ENCODE results near the gene FMNL1. TPM values are rescaled to one million over a fixed set of nuclear protein-coding genes. Genes with fewer than 3 reads are reported as not detected.
A peak's percentile ranks its signal among the peaks of the same experiment; 100 is the strongest.

Gene FMNL1
- polyA plus RNA-seq, 1 experiment = 1.1 TPM

DNA sequence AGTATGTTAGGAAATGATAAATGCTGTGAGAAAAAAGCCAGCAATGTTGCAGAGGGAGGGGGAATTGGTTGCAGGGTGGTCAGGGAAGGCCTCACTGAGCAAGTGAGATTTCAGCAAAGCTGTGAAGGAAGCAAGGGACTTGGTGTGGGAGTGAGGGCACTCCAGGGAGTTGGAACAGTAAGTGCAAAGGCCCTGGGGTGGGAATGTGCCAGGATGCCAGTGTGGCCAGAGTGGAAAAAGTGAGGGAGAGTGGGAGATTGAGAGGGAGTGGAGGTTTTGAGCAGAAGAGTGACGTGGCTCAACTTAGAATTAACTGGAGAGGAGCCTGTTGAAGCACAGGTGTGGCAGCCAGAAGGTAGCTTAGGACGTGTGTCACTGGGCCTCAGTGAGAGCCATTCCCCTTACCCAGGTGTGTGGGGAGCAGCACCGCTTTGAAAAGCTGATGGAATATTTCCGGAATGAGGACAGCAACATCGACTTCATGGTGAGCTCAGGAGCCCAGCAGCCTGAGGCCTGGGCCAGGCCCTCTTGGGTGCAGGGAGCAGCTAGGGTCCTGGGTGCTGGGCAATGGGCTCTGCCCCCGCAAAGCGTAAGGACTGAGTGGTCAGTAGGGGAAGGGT lies 16.6 kb downstream of the FMNL1 start:
- no peak for DNase-seq (ENCODE audit: low read depth, low spot score)
- no peak for TF ChIP-seq CTCF (IDR thresholded peaks at IDR 0.05; ENCODE audit: low read depth, low read length)
- POLR2A ChIA-PET = no interaction called here
- CTCF ChIA-PET = interaction anchor here (1.0 to 1.1 kb wide), 2 partner anchors 20 to 103 kb away, joined by 5 to 12 read pairs; partner anchors contain the start of gene ACBD4
- Histone ChIP-seq H3K9me3 (ENCODE audit: control insufficient read depth, insufficient read depth, low read length) (no peaks in the 10 kb centered on the region; the same call in 1 of the 2 replicates), H3K4me3 (ENCODE audit: low read depth, low read length) (no peak overlapping the region), H3K27ac (ENCODE audit: low read depth, low read length) (no peak overlapping the region), H3K27me3 (ENCODE audit: control insufficient read depth, insufficient read depth, low read length) (peaks cover 20% of the 10 kb centered on the region)

- POLR2A ChIA-PET = no interaction called here
- peak overlapping the region; percentile 41; the same call in 1 of the 2 replicates for H3K4me3 ChIP-seq (ENCODE audit: low read depth, low read length)
- H3K27me3 ChIP-seq (ENCODE audit: control insufficient read depth, insufficient read depth, low read length) = peaks cover 17% of the 10 kb centered on the region
- H3K27ac ChIP-seq (ENCODE audit: low read depth, low read length) = no peak overlapping the region
- CTCF ChIA-PET = interaction anchor here (0.5 to 3.3 kb wide), 6 partner anchors 11 to 144 kb away, joined by 3 to 11 read pairs (median 3); partner anchors contain the start of gene ACBD4
- no peak for DNase-seq (ENCODE audit: low read depth, low spot score)
- H3K9me3 ChIP-seq (ENCODE audit: control insufficient read depth, insufficient read depth, low read length) = no peaks in the 10 kb centered on the region; the same call in 1 of the 2 replicates
- TF ChIP-seq CTCF (IDR thresholded peaks at IDR 0.05; ENCODE audit: low read depth, low read length) = no peak
Observed at GRCh38 chr17:45240905-45241327, 19.2 kb downstream of the FMNL1 start.

DNA sequence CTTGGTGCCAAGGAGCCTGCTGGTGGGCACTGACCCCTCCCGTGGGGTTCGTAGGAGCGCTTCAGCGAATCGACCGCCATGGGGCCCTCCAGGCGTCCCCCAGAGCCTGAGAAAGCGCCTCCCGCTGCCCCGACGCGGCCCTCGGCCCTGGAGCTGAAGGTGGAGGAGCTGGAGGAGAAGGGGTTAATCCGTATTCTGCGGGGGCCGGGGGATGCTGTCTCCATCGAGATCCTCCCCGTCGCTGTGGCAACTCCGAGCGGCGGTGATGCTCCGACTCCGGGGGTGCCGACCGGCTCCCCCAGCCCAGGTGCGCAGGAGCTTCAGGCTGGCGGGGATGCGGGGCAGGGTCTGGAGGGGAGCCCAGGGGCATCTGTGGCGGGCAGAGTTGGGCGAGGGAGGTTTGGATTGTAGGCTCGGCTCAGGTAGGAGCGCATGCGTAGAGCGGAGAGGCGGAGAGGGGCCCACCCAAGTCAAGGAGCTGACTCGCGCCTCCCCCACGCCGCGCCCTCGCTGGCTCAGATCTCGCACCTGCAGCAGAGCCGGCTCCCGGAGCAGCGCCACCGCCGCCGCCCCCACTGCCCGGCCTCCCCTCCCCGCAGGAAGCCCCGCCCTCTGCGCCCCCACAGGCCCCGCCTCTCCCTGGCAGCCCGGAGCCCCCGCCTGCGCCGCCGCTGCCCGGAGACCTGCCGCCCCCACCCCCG lies 19.8 kb downstream of the FMNL1 start:
- Histone ChIP-seq H3K4me3 (ENCODE audit: low read depth, low read length) (peak overlapping the region; percentile 41), H3K9me3 (ENCODE audit: control insufficient read depth, insufficient read depth, low read length) (no peaks in the 10 kb centered on the region; the same call in 1 of the 2 replicates), H3K27me3 (ENCODE audit: control insufficient read depth, insufficient read depth, low read length) (peaks cover 14% of the 10 kb centered on the region), H3K27ac (ENCODE audit: low read depth, low read length) (no peak overlapping the region)
- no peak for DNase-seq (ENCODE audit: low read depth, low spot score)
- POLR2A ChIA-PET = no interaction called here
- CTCF ChIA-PET = interaction anchor here (0.5 to 3.3 kb wide), 5 partner anchors 12 to 176 kb away, joined by 3 to 11 read pairs (median 3); partner anchors contain the start of gene ACBD4
- no peak for TF ChIP-seq CTCF (IDR thresholded peaks at IDR 0.05; ENCODE audit: low read depth, low read length)

DNA sequence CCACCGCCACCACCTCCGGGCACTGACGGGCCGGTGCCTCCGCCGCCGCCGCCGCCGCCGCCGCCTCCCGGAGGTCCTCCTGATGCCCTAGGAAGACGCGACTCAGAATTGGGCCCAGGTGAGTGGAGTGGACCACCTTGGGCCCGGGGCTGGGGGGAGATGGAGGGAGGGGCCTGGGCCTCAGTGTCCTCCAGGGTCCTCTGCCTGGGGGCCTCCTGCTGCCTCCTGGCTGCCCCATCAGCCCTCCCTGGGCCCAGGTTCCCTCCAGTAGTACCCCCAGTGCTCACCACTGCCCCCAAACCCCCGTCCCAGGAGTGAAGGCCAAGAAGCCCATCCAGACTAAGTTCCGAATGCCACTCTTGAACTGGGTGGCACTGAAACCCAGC lies 20.3 kb downstream of the FMNL1 start:
- TF ChIP-seq CTCF (IDR thresholded peaks at IDR 0.05; ENCODE audit: low read depth, low read length) = no peak
- ChIA-PET CTCF (interaction anchor here (0.5 to 3.3 kb wide), 4 partner anchors 12 to 176 kb away, joined by 3 to 11 read pairs (median 4); partner anchors contain the start of gene ACBD4), POLR2A (no interaction called here)
- Histone ChIP-seq H3K27me3 (ENCODE audit: control insufficient read depth, insufficient read depth, low read length) (peaks cover 14% of the 10 kb centered on the region), H3K27ac (ENCODE audit: low read depth, low read length) (peak overlapping the region; percentile 21), H3K4me3 (ENCODE audit: low read depth, low read length) (no peak overlapping the region), H3K9me3 (ENCODE audit: control insufficient read depth, insufficient read depth, low read length) (no peaks in the 10 kb centered on the region; the same call in 1 of the 2 replicates)
- DNase-seq (ENCODE audit: low read depth, low spot score) = no peak

DNA sequence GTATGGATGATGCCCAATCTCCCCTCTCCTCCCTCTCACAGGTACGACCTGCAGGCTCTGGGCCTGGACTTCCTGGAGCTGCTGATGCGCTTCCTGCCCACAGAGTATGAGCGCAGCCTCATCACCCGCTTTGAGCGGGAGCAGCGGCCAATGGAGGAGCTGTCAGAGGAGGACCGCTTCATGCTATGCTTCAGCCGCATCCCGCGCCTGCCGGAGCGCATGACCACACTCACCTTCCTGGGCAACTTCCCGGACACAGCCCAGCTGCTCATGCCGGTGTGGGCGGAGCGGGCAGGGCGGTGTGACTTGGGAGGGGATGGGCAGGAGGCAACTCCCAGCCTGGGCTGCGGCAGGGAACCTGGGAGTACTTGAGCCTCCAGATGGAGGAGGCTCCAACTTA lies 22.1 kb downstream of the FMNL1 start:
- no peak for TF ChIP-seq CTCF (IDR thresholded peaks at IDR 0.05; ENCODE audit: low read depth, low read length)
- DNase-seq (ENCODE audit: low read depth, low spot score) = no peak
- CTCF ChIA-PET = interaction anchor here (3.3 kb wide), 1 partner anchor 108 kb away, joined by 11 read pairs; the partner anchor contains the start of gene ACBD4
- Histone ChIP-seq H3K4me3 (ENCODE audit: low read depth, low read length) (no peak overlapping the region), H3K27ac (ENCODE audit: low read depth, low read length) (no peak overlapping the region), H3K27me3 (ENCODE audit: control insufficient read depth, insufficient read depth, low read length) (peaks cover 14% of the 10 kb centered on the region), H3K9me3 (ENCODE audit: control insufficient read depth, insufficient read depth, low read length) (peaks cover 2% of the 10 kb centered on the region; the same call in 1 of the 2 replicates)
- POLR2A ChIA-PET = no interaction called here

Measured in AG04450 (cell line).